ENCODE measurements around the gene DDX42. TPM values are rescaled to one million over a fixed set of nuclear protein-coding genes. Genes with fewer than 3 reads are reported as not detected.

The DDX42 gene
- total RNA-seq, 1 donor, result 76.3 TPM

DNA sequence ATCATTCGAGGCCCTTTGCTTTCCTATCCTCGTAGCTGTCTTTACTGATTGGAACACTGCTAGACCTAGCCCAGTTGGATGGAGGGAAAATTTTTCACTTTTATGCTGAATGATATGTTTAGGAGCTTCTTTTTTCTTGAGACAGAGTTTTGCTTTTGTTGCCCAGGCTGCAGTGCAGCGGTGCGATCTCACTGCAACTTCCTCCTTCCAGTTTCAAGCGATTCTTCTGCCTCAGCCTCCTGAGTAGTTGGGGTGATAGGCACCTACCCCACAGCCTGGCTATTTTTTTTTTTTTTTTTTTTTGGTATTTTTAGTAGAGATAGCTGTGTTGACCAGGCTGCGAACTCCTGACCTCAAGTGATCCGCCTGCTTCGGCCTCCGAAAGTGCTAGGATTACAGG is 36.0 kb downstream of the DDX42 start:
- no peak for DNase-seq (ENCODE audit: low read depth)
- no peak overlapping the region for H3K4me3 ChIP-seq (ENCODE audit: low read depth, low read length)
- TF ChIP-seq, protein P1, sequence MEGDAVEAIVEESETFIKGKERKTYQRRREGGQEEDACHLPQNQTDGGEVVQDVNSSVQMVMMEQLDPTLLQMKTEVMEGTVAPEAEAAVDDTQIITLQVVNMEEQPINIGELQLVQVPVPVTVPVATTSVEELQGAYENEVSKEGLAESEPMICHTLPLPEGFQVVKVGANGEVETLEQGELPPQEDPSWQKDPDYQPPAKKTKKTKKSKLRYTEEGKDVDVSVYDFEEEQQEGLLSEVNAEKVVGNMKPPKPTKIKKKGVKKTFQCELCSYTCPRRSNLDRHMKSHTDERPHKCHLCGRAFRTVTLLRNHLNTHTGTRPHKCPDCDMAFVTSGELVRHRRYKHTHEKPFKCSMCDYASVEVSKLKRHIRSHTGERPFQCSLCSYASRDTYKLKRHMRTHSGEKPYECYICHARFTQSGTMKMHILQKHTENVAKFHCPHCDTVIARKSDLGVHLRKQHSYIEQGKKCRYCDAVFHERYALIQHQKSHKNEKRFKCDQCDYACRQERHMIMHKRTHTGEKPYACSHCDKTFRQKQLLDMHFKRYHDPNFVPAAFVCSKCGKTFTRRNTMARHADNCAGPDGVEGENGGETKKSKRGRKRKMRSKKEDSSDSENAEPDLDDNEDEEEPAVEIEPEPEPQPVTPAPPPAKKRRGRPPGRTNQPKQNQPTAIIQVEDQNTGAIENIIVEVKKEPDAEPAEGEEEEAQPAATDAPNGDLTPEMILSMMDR (IDR thresholded peaks at IDR 0.05; ENCODE audit: insufficient read depth, low read length), result no peak

DNA sequence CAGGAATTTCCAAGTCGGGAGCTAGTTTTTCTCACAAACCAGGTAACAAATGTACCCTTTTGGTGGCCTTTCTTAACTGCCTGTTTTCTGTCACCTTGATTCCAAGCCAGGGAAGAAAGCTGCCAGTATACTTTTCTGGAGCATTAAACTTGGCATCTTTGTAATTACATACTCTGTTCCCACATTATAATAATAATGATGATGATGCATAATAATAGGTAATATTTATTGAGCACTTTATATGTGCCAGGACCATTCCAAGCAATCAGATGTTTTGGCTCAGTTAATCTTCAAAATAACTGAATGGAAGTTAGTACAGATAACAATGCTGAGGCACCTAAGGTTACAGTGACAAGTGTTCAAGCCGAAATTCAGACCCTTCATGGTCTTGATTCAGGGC is 42.2 kb downstream of the DDX42 start:
- H3K4me3 ChIP-seq (ENCODE audit: low read depth, low read length), result no peak overlapping the region
- TF ChIP-seq, protein P1 (IDR thresholded peaks at IDR 0.05; ENCODE audit: insufficient read depth, low read length), result no peak
- DNase-seq (ENCODE audit: low read depth), result no peak

DNA sequence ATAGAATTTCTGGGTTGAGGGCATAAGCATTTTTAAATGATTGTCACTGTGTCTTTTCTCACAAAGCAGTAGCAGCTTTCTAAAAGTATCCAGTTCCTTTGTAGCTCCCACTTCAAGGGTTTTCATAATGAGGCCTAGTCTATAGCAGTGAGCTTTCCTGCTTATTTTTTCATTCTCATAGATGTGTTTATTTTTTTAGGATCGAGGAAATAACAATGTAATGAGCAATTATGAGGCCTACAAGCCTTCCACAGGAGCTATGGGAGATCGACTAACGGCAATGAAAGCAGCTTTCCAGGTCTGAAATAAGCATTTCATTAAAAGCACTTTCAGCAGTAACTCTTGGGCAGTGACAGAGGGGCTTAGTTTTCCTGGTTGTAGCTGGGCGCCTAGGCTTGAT is 42.7 kb downstream of the DDX42 start:
- H3K4me3 ChIP-seq (ENCODE audit: low read depth, low read length), result no peak overlapping the region
- DNase-seq (ENCODE audit: low read depth), result no peak
- TF ChIP-seq, protein P1 (IDR thresholded peaks at IDR 0.05; ENCODE audit: insufficient read depth, low read length), result no peak

DNA sequence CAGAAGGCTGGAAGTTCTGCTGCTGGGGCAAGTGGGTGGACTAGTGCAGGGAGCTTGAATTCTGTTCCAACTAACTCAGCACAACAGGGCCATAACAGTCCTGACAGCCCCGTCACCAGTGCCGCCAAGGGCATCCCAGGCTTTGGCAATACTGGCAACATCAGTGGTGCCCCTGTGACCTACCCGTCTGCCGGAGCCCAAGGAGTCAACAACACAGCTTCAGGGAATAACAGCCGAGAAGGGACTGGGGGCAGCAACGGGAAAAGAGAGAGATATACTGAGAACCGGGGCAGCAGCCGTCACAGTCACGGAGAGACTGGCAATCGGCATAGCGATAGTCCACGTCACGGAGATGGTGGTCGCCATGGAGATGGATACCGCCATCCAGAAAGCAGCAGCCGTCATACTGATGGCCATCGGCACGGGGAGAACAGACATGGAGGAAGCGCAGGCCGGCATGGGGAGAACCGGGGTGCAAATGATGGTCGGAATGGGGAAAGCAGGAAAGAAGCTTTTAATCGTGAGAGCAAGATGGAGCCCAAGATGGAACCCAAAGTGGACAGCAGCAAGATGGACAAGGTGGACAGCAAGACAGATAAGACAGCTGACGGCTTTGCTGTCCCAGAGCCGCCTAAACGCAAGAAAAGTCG is 43.9 kb downstream of the DDX42 start:
- TF ChIP-seq, protein P1 (IDR thresholded peaks at IDR 0.05; ENCODE audit: insufficient read depth, low read length), result no peak
- H3K4me3 ChIP-seq (ENCODE audit: low read depth, low read length), result no peak overlapping the region
- DNase-seq (ENCODE audit: low read depth), result no peak

DNA sequence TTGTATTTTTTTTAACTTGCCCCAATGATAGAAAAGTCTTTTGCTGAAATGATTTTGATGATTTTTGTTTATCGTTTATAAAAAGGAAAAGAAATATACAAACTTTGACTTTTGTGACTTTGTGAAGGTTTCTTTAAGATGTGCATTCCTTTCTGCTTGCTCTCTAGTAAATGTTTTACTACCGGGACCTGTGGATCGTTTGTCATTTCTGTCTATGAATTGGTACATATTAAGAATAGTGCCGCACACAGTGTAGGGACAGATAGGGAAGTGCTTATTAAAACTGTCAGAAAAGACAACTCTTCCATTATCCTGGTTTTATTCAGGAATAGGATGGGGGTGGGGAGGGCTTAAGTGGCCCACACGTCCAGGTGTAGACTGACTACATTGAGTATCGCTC is 45.2 kb downstream of the DDX42 start:
- TF ChIP-seq, protein P1 (IDR thresholded peaks at IDR 0.05; ENCODE audit: insufficient read depth, low read length), result no peak
- no peak for DNase-seq (ENCODE audit: low read depth)
- no peak overlapping the region for H3K4me3 ChIP-seq (ENCODE audit: low read depth, low read length)

DNA sequence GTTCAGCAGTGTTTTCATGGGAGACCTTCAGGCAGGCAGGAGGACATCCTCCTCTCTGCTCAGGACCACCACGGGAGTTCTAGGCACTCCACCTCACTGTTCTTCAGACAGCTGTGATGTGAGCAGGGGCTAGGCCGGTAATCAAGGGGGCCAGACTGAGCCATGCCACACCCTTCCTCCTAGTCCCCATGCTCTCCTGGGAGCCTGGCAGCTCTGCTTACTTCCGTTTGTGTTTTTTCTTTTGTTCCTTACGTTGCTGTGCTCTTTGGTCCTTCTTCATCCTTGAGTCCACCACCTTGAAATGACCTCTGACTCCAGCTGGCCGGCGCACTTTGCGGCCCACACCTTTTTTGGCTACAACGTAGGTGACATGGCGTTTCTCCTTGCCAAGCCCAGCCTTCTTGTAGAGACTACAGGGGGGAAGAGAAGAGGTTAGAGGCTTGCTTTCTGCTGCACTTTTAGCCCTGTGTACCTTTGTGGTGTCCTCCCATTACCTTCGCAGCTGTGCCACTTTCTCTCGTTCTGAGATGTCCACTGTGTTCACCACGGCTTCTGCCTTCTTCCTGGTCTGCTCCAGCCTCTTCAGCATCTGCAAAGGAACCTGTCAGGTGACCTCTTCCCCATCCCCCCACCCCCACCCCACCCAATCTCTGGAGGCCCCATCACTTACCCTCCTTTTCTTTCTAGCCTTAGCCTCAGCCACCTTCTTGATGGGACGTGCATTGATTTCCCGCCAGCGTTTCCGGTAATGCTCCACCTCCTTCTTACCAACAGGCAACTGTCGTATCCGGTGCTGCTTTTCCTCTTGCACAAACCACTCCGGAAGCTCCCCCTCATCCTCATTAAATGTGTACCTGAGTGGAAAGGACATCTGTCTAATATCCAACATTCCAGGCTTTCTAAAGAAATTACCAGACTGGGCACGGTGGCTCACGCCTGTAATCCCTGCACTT is 45.9 kb downstream of the DDX42 start:
- TF ChIP-seq, protein P1 (IDR thresholded peaks at IDR 0.05; ENCODE audit: insufficient read depth, low read length), result no peak
- no peak overlapping the region for H3K4me3 ChIP-seq (ENCODE audit: low read depth, low read length)
- no peak for DNase-seq (ENCODE audit: low read depth)

Data from fibroblast of the aortic adventitia (primary cell).